Measurements from ENCODE around the gene LARGE1. TPM values are rescaled to one million over a fixed set of nuclear protein-coding genes. Genes with fewer than 3 reads are reported as not detected.
A peak's percentile ranks its signal among the peaks of the same experiment; 100 is the strongest.

LARGE1 gene
- total and polyA plus RNA-seq, 11 donors: 31.2 to 211 (median 129) TPM

DNA sequence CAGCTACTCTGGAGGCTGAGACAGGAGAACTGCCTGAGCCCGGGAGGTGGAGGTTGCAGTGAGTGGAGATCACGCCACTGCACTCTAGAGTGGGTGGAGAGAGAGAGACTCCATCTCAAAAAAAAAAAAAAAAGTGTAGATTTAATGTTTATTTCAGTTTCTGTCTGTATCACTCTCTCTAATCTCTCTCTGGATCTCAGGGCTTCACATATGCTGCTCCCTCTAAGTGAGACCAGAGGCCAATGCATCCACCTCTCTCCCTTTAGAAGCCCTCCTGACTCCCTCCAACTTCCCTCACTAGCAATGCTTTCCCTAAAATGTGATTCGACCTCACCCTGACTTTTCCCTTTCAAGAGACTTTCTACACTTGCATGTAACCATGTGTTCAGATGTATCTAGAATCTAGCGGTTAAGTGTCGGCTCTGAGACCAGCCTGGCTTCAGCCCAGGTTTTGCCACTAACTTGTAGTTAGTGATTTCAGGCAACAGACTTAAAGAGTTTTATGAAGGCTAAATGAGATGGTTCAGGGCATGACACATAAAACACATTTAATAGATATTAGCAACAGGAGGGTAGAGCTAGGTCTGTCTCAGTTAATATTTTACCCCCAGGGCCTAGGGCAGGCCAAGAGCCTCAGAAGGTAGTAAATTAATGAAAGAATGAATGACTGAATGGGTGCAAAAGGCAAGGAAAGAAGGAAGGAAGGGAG is 364.3 kb downstream of the LARGE1 start:
- H3K4me3 ChIP-seq: no peak overlapping the region
- ATAC-seq (no peak), DNase-seq (no peak)
- H3K36me3 ChIP-seq: no peaks in the 10 kb centered on the region
- 75 to 84% (median 83%) methylated on average over 5 of the region's 5 CpGs for WGBS, 4 donors
- no peaks in the 10 kb centered on the region for H3K9me3 ChIP-seq
- TF ChIP-seq, protein P1, sequence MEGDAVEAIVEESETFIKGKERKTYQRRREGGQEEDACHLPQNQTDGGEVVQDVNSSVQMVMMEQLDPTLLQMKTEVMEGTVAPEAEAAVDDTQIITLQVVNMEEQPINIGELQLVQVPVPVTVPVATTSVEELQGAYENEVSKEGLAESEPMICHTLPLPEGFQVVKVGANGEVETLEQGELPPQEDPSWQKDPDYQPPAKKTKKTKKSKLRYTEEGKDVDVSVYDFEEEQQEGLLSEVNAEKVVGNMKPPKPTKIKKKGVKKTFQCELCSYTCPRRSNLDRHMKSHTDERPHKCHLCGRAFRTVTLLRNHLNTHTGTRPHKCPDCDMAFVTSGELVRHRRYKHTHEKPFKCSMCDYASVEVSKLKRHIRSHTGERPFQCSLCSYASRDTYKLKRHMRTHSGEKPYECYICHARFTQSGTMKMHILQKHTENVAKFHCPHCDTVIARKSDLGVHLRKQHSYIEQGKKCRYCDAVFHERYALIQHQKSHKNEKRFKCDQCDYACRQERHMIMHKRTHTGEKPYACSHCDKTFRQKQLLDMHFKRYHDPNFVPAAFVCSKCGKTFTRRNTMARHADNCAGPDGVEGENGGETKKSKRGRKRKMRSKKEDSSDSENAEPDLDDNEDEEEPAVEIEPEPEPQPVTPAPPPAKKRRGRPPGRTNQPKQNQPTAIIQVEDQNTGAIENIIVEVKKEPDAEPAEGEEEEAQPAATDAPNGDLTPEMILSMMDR (IDR thresholded peaks at IDR 0.05): no peak
- no peaks in the 10 kb centered on the region for H3K27me3 ChIP-seq
- intact Hi-C loops (cut with DNase I): no loop called here
- no peak overlapping the region for H3K27ac ChIP-seq
- H3K4me1 ChIP-seq: peaks cover 0 to 13% (median 0%) of the 10 kb centered on the region in 12 donors

DNA sequence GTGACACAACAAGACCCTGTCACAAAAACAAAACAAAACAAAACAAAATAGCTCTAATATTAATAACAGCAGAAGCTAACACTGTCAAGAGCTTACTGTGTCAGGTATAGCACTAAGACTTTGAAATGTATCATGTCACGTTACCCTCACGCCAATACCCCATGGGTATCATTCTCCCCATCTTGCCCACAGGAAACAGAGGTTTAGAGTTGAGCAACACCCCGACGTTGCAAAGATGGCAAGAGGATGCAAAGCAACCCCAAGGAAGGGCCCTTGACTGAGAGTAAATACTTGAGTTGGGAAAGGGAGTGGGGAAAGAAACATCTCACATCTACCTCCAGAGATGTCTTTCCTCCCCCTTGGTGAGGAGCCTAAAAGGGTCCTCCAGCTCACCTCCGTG is 366.8 kb downstream of the LARGE1 start:
- H3K27me3 ChIP-seq: no peaks in the 10 kb centered on the region
- H3K9me3 ChIP-seq: no peaks in the 10 kb centered on the region
- no peak for ATAC-seq
- 81 to 93% (median 86%) methylated on average over 5 of the region's 5 CpGs for WGBS, 4 donors
- peaks cover 0 to 13% (median 0%) of the 10 kb centered on the region in 12 donors for H3K4me1 ChIP-seq
- H3K36me3 ChIP-seq: no peaks in the 10 kb centered on the region
- no peak for TF ChIP-seq POLR2A (IDR thresholded peaks at IDR 0.05)
- TF ChIP-seq, protein P1 (IDR thresholded peaks at IDR 0.05): no peak
- H3K27ac ChIP-seq: peak overlapping the region in 1 of 12 donors; percentile 14
- intact Hi-C loops (cut with DNase I): no loop called here
- no peak overlapping the region for H3K4me3 ChIP-seq
- DNase-seq: no peak

DNA sequence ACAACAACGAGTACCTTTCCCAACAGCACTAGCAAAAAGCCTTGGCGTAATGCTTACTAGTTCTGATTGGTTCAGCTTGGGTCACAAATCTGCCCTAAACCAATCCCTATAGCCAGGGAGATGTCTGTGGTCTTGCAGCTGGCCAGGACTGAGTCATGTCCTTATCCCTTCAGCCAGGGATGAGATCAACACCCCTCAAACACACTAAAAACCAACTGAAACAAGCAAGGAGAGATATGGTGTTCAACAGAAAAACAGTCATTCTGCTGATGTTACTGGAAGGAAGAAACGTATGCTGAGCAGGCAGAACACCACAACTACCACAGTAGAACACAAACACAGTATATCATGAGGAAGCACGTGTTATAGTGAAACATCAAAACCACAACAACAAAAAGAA is 375.6 kb downstream of the LARGE1 start:
- no peak overlapping the region for H3K4me3 ChIP-seq
- H3K36me3 ChIP-seq: no peaks in the 10 kb centered on the region
- intact Hi-C loops (cut with DNase I): no loop called here
- no peak for TF ChIP-seq POLR2A (IDR thresholded peaks at IDR 0.05)
- TF ChIP-seq, protein P1 (IDR thresholded peaks at IDR 0.05): no peak
- DNase-seq: no peak
- no peak overlapping the region for H3K27ac ChIP-seq
- WGBS, 4 donors: 74 to 84% (median 82%) methylated on average over 4 of the region's 4 CpGs
- peaks cover 0 to 49% (median 28%) of the 10 kb centered on the region in 12 donors for H3K4me1 ChIP-seq
- H3K27me3 ChIP-seq: no peaks in the 10 kb centered on the region
- H3K9me3 ChIP-seq: no peaks in the 10 kb centered on the region
- ATAC-seq: peak in 3 of 4 donors; percentile 44 to 72 (median 58)

DNA sequence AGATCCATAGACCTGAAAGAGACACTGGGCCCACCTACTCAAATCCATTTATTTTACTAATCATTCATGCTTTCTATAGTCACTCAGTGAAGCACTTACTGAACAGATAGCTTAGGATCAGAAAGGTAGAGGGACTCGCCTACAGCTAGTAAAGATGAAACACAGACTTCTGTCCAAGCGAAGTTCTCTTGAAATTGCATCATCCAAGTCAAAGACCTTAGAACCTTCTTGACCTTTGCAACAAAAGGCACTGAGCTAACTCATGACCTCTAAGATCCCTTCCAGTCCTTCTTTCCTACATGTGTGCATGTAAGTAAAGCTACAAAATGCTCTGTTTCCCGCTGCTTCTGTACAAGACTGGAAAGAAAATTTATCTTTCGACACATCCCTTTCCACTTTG is 377.6 kb downstream of the LARGE1 start:
- Histone ChIP-seq H3K27me3 (no peaks in the 10 kb centered on the region), H3K36me3 (no peaks in the 10 kb centered on the region), H3K4me3 (no peak overlapping the region), H3K27ac (peak overlapping the region in 2 of 12 donors; percentile 3 to 27), H3K9me3 (no peaks in the 10 kb centered on the region), H3K4me1 (peaks cover 3 to 63% (median 38%) of the 10 kb centered on the region in 12 donors)
- ATAC-seq: no peak
- TF ChIP-seq, protein P1 (IDR thresholded peaks at IDR 0.05): no peak
- TF ChIP-seq POLR2A (IDR thresholded peaks at IDR 0.05): no peak
- intact Hi-C loops (cut with DNase I): no loop called here
- WGBS, 4 donors: 91 to 97% (median 94%) methylated on average over 4 of the region's 4 CpGs
- no peak for DNase-seq
